ENCODE data around the gene BANF2. TPM values are rescaled to one million over a fixed set of nuclear protein-coding genes. Genes with fewer than 3 reads are reported as not detected.
"Not testable (repeated sequence)": the region's sequence is repeated elsewhere in the genome, so short reads cannot be mapped to it uniquely, and the experiment has no call there.

The BANF2 gene
- total RNA-seq = not detected in 2 replicates

DNA sequence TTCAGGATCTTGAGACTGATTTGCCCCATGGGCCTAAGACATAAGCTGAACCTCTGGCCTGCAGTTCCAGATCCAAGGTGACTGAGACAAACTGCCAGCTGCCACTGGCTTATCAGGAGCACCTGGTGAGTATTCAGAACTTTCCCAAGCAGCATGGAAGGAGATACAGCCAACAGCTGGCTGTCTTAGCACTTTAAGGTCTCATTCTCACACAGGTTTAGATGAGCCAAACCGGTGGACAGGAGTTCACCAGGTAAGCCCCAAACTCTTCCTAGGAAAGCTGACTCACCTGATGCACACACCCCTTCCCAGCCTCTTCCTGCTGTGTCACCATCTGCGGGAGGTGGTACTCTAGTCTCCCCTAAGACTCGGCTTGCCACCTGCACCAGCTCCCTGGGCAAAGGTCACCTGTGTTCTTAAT, at the start of gene BANF2:
BANF2 (plus strand) TSS at position 36 of the 421 bp plus-strand sequence. CDS start 25,060 bp downstream, outside the sequence.
- DNase-seq (ENCODE audit: low read depth) = no peak

DNA sequence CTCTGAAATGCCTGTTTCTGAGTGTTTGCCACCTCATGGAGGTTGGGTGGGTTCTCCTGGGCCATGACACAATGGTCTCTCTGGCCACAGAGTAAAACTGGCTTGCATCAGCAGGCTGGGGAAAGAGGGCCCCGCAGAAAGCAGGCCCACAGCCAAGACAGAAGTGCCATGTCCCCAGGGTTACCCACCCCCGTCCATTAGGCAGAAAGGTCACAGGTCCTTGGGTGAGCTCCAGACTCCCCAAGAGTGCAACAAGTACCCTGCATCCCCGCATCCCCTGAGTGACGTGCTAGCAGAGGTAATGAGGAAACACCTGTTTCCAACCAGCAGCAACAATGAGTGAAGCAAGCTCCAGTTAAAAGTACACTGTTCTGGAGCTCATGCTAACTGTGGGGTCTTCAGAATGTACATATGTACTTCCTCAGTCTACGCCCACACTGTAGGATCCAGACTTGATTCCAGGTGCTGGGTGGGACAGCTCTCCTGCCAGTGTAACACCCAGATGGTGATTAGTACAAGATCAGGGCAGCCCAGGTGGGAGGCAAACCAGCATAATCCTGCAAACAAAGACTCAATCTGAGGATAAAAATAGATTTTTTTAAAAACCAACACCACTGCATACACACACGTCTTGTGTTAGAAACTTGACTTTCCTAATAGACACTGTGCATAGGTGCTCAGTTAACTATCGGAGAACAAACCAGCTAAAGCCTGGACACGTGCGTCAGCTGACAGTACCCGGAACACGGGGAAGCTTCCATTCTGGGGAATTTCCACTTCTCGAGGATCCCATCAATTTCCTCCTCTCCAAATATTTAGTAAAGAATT, 49.3 kb upstream of the BANF2 start:
- DNase-seq (ENCODE audit: low read depth) = no peak

- DNase-seq (ENCODE audit: low read depth) = no peak
Observed at GRCh38 chr20:17651129-17651759, 48.5 kb upstream of the BANF2 start.

DNA sequence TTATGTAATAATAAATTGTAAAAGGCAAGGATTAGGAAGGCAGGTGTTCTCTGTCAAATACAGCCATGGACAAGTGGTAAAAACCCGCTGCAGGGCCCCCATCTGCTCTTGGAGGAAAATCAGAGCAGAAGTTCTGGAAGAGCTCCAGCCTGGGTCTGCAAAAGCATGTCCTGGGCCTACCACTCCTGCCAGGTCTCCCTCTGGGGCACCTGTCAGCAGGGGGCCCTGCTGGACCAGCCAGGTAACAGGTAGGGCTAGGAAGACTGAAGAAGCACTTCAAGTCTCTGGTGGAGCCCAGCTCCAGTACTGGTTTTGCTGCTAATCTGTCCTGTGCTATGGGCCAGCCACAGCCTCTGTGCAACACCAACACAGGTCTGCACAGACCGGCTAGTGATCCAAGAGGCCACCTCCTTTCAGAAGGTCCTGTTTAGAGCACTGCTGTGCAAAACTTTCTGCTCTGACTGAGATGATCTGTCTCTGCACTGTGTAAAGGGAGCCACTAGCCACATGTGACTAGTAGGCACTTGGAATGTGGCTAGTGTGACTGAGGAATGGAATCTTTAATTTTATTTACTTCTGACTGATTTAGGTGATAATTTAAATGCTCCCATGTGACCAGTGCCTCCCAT, 47.9 kb upstream of the BANF2 start:
- no peak for DNase-seq (ENCODE audit: low read depth)

GRCh38 chr20:17652411-17652810, 47.4 kb upstream of the BANF2 start:
- DNase-seq (ENCODE audit: low read depth) = no peak

DNA sequence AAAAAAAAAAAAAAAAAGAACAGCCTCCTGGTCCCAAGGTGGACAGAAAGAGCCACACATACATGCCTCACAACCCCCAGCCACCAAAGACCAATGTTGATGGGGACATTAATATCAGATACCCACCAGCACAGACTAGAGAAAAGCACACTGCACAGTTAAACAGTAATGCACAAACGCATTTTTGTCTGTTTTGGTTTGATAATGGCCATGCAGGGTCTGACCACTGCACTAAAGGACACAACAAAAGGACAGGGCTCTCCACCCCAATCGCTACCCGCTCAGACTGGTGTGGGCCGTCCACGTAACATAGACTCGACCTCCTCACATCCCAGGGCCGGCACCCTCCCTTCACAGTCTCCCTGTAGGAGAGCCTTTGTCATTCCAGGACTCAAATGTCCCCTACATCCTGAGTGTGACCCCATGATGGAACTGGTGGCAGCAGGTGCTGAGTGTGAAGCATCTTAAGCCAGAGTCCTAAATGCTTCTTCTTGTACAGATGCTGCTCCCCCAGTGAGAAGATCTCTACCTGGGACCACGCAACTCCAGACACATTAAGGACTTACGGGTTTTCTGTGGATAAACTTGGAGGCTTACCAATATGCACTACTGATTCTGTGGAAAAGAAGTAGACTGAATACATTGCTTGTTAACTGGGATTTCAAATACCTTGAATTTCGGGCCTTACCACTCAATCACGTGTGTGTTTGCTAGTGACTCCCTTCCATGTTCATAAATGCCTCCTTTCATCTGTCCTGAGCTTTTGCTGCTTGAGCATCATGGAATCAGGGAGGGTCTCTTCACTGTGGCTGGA, 45.7 kb upstream of the BANF2 start:
- no peak for DNase-seq (ENCODE audit: low read depth)

GRCh38 chr20:17654649-17655285, 45.0 kb upstream of the BANF2 start:
- peak; percentile 34 for DNase-seq (ENCODE audit: low read depth)

- DNase-seq (ENCODE audit: low read depth) = no peak
Observed at GRCh38 chr20:17655286-17655651, 44.5 kb upstream of the BANF2 start.

DNA sequence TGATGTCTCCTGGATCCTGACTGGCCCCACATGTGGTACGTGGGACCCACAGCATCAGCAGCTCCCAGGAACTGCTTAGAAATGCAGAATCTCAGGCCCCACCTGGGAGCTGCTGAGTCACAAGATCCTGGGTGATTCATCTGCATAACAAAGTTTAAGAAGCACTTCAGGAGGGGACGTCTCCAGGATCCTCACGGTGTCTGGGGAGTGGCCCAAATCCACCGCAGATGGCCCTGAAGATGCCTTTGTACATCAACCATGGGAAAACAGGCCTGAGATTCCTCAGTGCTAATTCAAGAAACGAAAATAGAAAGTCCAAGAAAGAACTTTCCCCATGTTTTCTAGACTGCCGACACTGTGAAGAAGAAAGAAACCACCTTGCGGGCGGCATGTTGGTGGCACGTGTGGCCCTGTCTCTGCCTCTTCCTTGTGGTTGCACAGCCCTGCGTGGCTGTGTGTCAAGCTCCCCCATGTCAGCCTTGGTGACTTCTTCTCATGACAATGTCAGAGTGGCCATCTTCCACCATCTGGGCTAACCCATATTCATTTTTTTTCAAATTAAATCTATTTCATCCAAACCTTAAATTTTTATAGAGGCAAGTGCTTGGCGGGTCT, 43.8 kb upstream of the BANF2 start:
- DNase-seq (ENCODE audit: low read depth) = no peak

- no peak for DNase-seq (ENCODE audit: low read depth)
Observed at GRCh38 chr20:17657079-17657825, 42.5 kb upstream of the BANF2 start.

GRCh38 chr20:17657898-17658647, 41.7 kb upstream of the BANF2 start:
- DNase-seq (ENCODE audit: low read depth) = no peak

DNA sequence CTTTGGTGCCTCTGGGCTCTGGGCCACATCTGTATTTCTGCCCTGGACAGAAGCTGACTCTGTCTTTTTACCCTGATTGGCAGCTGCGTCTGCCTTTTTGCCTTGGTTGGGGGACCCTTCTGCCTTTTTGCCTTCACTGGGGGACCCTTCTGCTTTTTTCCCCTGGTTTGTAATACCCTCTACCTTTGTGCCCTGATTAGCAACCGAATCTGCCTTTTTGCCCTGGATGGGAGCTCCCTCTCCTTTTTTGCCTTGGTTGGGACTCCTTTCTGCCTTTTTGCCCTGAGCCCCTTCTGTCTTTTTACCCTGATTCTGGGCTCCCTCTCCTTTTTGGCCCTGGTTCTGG, 41.1 kb upstream of the BANF2 start:
- no peak for DNase-seq (ENCODE audit: low read depth)

GRCh38 chr20:17659344-17659743, 40.4 kb upstream of the BANF2 start:
- DNase-seq (ENCODE audit: low read depth) = not testable (repeated sequence)

DNA sequence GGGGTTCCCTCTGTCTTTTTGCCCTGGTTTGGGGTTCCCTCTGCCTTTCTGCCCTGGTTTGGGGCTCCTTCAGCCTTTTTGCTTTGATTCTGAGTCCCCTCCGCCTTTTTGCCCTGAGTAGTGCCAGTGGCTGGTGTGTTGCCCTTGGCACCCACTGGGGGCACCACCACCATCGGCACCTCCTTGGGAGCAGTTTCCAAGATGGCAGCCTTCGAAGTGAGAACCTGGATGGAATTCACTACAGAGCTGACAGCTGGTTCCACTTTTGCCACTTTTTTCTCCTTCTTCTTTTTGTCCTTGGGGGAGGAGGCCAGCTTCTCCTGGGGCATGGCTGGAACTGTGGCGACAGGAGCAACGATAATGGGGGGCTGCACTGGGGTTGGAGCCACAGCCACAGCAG, 40.0 kb upstream of the BANF2 start:
- no peak for DNase-seq (ENCODE audit: low read depth)

GRCh38 chr20:17660667-17661066, 39.1 kb upstream of the BANF2 start:
- no peak for DNase-seq (ENCODE audit: low read depth)

DNA sequence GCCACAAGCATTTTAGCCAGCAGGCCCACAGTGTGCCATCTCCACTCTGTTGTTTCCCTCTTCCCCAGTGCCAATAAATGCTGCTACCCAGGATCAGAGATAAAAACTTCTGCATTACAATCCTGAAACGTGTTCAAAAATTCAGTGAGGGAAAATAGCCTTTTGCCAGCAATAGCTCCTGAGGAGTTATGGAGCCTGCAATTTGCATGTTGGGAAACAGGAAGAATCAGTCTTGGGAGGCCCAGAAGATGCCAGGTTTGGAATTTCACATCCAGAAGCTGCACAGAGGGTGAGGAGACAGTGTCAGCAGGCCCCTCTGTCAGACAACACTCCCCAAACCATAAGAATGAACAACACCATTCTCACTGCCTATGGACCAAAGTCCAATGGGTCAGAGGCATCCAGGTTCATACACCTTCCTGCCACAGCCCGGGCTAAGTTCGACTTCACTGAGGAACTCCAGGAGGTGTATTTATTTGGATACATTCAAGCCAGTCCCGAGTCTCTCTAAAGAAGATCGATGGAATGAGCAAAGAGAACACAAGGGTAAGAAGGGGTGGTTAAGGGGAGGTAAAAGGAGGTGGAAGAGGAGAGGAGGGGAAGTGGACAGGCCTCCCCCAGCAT, 38.5 kb upstream of the BANF2 start:
- no peak for DNase-seq (ENCODE audit: low read depth)

DNA sequence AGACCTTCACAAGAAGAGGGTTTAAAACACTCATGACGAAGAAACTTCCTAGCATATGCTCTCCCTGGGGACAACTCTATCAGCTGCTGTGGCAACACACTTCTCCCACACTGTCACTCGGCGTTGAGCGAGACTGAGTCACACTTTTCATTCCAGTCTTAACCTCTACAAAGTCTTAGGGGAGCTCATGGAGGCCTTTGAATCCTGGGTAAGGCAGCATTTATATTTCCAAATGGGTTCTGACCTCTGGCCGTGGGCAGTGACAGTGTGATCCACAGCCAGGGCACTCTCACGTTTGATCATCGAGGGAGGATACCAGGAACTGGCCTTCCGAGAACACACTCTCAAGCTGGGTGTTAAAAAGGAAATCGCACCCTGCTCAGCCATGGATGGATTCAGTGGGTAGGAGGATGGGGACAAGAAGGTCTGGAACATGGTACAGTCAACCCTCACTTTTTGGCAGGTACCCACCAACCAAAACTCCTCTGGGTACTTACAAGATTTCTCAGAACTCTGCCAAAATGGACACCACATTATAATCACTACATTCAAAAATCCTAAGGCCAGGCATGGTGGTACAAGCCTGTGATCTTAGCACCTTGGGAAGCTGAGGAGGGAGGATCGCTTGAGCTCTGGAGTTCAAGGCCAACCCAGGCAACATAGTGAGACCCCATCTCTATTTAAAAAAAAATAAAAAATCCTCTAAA, 37.3 kb upstream of the BANF2 start:
- peak; percentile 65 for DNase-seq (ENCODE audit: low read depth)

DNA sequence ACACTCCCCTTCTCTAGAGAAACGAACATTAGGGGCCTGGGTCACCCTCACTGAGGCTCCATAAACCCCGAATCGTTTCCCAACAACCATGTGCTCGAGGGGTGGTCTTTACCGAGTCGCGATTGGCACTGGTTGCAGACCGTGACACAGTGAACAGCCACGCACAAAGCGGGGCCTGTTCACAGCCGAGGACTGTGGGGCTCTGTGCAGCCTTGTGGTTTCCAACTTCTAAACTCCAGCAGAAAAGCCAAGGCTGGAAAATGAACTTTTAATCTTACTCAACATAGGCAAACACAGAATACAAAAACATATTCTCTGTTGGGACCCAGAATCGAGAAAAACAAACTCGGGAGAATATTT, 36.7 kb upstream of the BANF2 start:
- DNase-seq (ENCODE audit: low read depth) = no peak

- peak; percentile 38 for DNase-seq (ENCODE audit: low read depth)
Observed at GRCh38 chr20:17663486-17663885, 36.3 kb upstream of the BANF2 start.

Measured in renal cortical epithelial cell (primary cell).